Measurements from ENCODE around the gene HYOU1. TPM values are rescaled to one million over a fixed set of nuclear protein-coding genes. Genes with fewer than 3 reads are reported as not detected.
"Not testable (repeated sequence)": the region's sequence is repeated elsewhere in the genome, so short reads cannot be mapped to it uniquely, and the experiment has no call there.

The HYOU1 gene
- total RNA-seq, 2 experiments from 2014 or later = 76.5 to 81.4 TPM

DNA sequence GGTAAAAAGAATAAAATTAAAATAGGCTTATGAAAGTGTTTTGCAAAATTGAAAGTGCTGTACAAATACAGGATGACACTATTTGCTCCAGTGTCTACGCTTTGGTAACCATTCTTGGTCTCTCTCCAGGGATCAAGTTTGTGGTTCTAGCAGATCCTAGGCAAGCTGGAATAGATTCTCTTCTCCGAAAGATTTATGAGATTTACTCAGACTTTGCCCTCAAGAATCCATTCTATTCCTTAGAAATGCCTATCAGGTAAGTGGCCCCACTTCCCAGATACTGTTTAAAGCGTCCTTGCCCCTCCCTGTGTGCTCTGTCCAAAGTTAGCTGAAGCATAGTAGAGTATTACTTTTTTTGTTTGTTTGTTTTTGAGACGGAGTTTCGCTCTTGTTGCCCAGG, 35.4 kb downstream of the HYOU1 start:
- H3K9me3 Mint-ChIP-seq = no peaks in the 10 kb centered on the region
- H3K27ac Mint-ChIP-seq = peak overlapping the region; percentile 62
- H3K9me3 ChIP-seq (ENCODE audit: control insufficient read depth in 1 of 2, insufficient read depth in 1 of 2, low read length in 2 of 2) = peaks cover 0 to 3% of the 10 kb centered on the region in 2 experiments
- TF ChIP-seq, protein P1, sequence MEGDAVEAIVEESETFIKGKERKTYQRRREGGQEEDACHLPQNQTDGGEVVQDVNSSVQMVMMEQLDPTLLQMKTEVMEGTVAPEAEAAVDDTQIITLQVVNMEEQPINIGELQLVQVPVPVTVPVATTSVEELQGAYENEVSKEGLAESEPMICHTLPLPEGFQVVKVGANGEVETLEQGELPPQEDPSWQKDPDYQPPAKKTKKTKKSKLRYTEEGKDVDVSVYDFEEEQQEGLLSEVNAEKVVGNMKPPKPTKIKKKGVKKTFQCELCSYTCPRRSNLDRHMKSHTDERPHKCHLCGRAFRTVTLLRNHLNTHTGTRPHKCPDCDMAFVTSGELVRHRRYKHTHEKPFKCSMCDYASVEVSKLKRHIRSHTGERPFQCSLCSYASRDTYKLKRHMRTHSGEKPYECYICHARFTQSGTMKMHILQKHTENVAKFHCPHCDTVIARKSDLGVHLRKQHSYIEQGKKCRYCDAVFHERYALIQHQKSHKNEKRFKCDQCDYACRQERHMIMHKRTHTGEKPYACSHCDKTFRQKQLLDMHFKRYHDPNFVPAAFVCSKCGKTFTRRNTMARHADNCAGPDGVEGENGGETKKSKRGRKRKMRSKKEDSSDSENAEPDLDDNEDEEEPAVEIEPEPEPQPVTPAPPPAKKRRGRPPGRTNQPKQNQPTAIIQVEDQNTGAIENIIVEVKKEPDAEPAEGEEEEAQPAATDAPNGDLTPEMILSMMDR (IDR thresholded peaks at IDR 0.05) = no peak
- ChIA-PET POLR2A (interaction anchor here (4.8 kb wide), 1 partner anchor 8 kb away, joined by 94 read pairs; the partner anchor contains the start of gene SLC37A4), CTCF (interaction anchor here (1.0 kb wide), 1 partner anchor 44 kb away, joined by 3 read pairs; no protein-coding TSS in a partner anchor)
- peaks cover 70% of the 10 kb centered on the region for H3K4me1 Mint-ChIP-seq (ENCODE audit: low read depth)
- H3K27me3 Mint-ChIP-seq = no peaks in the 10 kb centered on the region
- H3K4me3 ChIP-seq (ENCODE audit: low read length) = no peak overlapping the region
- H3K4me1 ChIP-seq (ENCODE audit: insufficient read depth, low read length) = peaks cover 54% of the 10 kb centered on the region
- DNase-seq (no peak), ATAC-seq (ENCODE audit: poor library complexity) (no peak)
- no peaks in the 10 kb centered on the region for H3K27me3 ChIP-seq (ENCODE audit: control insufficient read depth in 1 of 2, insufficient read depth in 2 of 2, low read length in 2 of 2)
- peaks cover 87% of the 10 kb centered on the region for H3K36me3 Mint-ChIP-seq (ENCODE audit: low read depth)
- H3K36me3 ChIP-seq (ENCODE audit: insufficient read depth, low read length) = peaks cover 64% of the 10 kb centered on the region
- intact Hi-C loops (cut with DNase I, micrococcal nuclease) = no loop called here
- H3K27ac ChIP-seq (ENCODE audit: low read depth in 1 of 2, low read length in 2 of 2) = no peak overlapping the region
- H3K4me3 Mint-ChIP-seq = peak overlapping the region; percentile 70

- peaks cover 65% of the 10 kb centered on the region for H3K36me3 ChIP-seq (ENCODE audit: insufficient read depth, low read length)
- peaks cover 95% of the 10 kb centered on the region for H3K36me3 Mint-ChIP-seq (ENCODE audit: low read depth)
- peaks cover 0 to 3% of the 10 kb centered on the region in 2 experiments for H3K9me3 ChIP-seq (ENCODE audit: control insufficient read depth in 1 of 2, insufficient read depth in 1 of 2, low read length in 2 of 2)
- no peak for DNase-seq
- TF ChIP-seq, protein P1 (IDR thresholded peaks at IDR 0.05) = no peak
- peak overlapping the region; percentile 100 for H3K4me3 Mint-ChIP-seq
- no peaks in the 10 kb centered on the region for H3K9me3 Mint-ChIP-seq
- peak overlapping the region; percentile 99 for H3K27ac Mint-ChIP-seq
- POLR2A ChIA-PET = interaction anchor here (1.0 to 4.9 kb wide), 9 partner anchors 9 to 125 kb away, joined by 3 to 94 read pairs (median 14); partner anchors contain the start of genes C2CD2L, CENATAC, DPAGT1 and HYOU1
- H3K4me1 Mint-ChIP-seq (ENCODE audit: low read depth) = peaks cover 78% of the 10 kb centered on the region
- H3K27me3 Mint-ChIP-seq = no peaks in the 10 kb centered on the region
- peak overlapping the region; percentile 63 for H3K4me3 ChIP-seq (ENCODE audit: low read length)
- ATAC-seq (ENCODE audit: poor library complexity) = no peak
- intact Hi-C loops (cut with DNase I, micrococcal nuclease) = loop anchor here (2.0 to 5.0 kb wide), 3 partner anchors 47 to 177 kb away; partner anchors contain the start of genes DPAGT1 (in 2 of the 2) and VPS11 (in 2 of the 2)
- H3K27me3 ChIP-seq (ENCODE audit: control insufficient read depth in 1 of 2, insufficient read depth in 2 of 2, low read length in 2 of 2) = no peaks in the 10 kb centered on the region
- peak overlapping the region in 1 of 2 donors; percentile 36 for H3K27ac ChIP-seq (ENCODE audit: low read depth in 1 of 2, low read length in 2 of 2)
- peaks cover 63% of the 10 kb centered on the region for H3K4me1 ChIP-seq (ENCODE audit: insufficient read depth, low read length)
- CTCF ChIA-PET = interaction anchor here (1.4 to 2.4 kb wide), 2 partner anchors 10 to 36 kb away, joined by 4 to 13 read pairs; partner anchors contain the start of gene SLC37A4
These were observed 37.0 kb downstream of the HYOU1 start for GRCh38 chr11:119019996-119020395.

- Mint-ChIP-seq H3K4me1 (ENCODE audit: low read depth) (peaks cover 62% of the 10 kb centered on the region), H3K27me3 (no peaks in the 10 kb centered on the region)
These were observed 38.7 kb downstream of the HYOU1 start, which contains the start of the genes RPS25 and TRAPPC4 for GRCh38 chr11:119018074-119018938. Gene RPS25, minus strand, starts transcription at chr11:119018343. Its CDS starts 59 bp downstream, at chr11:119018284. Gene TRAPPC4, plus strand, starts transcription at chr11:119018766. Its CDS starts 30 bp downstream, at chr11:119018796.

DNA sequence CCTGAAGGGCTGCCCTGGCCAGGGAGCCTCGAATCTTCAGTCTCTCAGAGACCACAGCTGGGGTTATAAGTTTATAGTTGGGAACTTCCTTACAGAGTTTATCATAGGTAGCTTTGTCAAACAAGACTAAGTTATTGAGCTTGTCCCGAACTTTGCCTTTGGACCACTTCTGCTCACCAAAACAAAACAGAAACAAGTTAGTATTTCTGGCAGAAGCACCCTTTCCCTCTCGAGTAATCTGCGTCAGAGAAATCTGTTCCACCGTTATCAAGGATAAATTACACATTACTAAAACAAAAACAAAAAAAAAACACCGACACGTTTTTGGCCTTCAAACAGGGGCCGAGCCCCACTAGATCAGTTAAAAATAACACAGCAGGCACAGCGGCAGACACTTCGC, 39.6 kb downstream of the HYOU1 start:
- Mint-ChIP-seq H3K4me3 (peak overlapping the region; percentile 100), H3K27ac (peak overlapping the region; percentile 99), H3K4me1 (ENCODE audit: low read depth) (peaks cover 67% of the 10 kb centered on the region), H3K36me3 (ENCODE audit: low read depth) (peaks cover 95% of the 10 kb centered on the region)
- ChIA-PET POLR2A (interaction anchor here (0.6 to 4.9 kb wide), 9 partner anchors 10 to 445 kb away, joined by 3 to 74 read pairs (median 4); partner anchors contain the start of genes ARCN1 and CENATAC), CTCF (interaction anchor here (2.3 kb wide), 1 partner anchor 21 kb away, joined by 7 read pairs; no protein-coding TSS in a partner anchor)
- H3K27me3 ChIP-seq (ENCODE audit: control insufficient read depth in 1 of 2, insufficient read depth in 2 of 2, low read length in 2 of 2); H3K27me3 Mint-ChIP-seq; H3K9me3 ChIP-seq (ENCODE audit: control insufficient read depth in 1 of 2, insufficient read depth in 1 of 2, low read length in 2 of 2); H3K9me3 Mint-ChIP-seq; ATAC-seq (ENCODE audit: poor library complexity): not testable (repeated sequence)
- peak in 1 of 14 experiments; percentile 30 for DNase-seq
- H3K4me3 ChIP-seq (ENCODE audit: low read length) = peak overlapping the region; percentile 63
- H3K36me3 ChIP-seq (ENCODE audit: insufficient read depth, low read length) = peaks cover 61% of the 10 kb centered on the region
- H3K4me1 ChIP-seq (ENCODE audit: insufficient read depth, low read length) = peaks cover 55% of the 10 kb centered on the region
- H3K27ac ChIP-seq (ENCODE audit: low read depth in 1 of 2, low read length in 2 of 2) = peak overlapping the region; percentile 93
- intact Hi-C loops (cut with DNase I, micrococcal nuclease) = loop anchor here in 1 of 2 experiments (5.0 kb wide), 1 partner anchor 180 kb away; no protein-coding TSS in a partner anchor

More at GRCh38 chr11:119018074-119018938, 38.7 kb downstream of the HYOU1 start, which contains the start of the genes RPS25 and TRAPPC4:
- ChIA-PET POLR2A (interaction anchor here (0.5 to 4.9 kb wide), 36 partner anchors 10 to 446 kb away, joined by 3 to 94 read pairs (median 4); partner anchors contain the start of genes ARCN1, C2CD2L, CBL and CENATAC), CTCF (interaction anchor here (0.9 to 2.4 kb wide), 5 partner anchors 10 to 47 kb away, joined by 3 to 13 read pairs (median 4); partner anchors contain the start of gene SLC37A4)
- Histone ChIP-seq H3K27me3 (ENCODE audit: control insufficient read depth in 1 of 2, insufficient read depth in 2 of 2, low read length in 2 of 2) (no peaks in the 10 kb centered on the region), H3K36me3 (ENCODE audit: insufficient read depth, low read length) (peaks cover 62% of the 10 kb centered on the region), H3K4me3 (ENCODE audit: low read length) (peak within 1 kb of the TSS; percentile 63), H3K4me1 (ENCODE audit: insufficient read depth, low read length) (peaks cover 58% of the 10 kb centered on the region), H3K27ac (ENCODE audit: low read depth in 1 of 2, low read length in 2 of 2) (peak within 1 kb of the TSS; percentile 93), H3K9me3 (ENCODE audit: control insufficient read depth in 1 of 2, insufficient read depth in 1 of 2, low read length in 2 of 2) (peaks cover 0 to 3% of the 10 kb centered on the region in 2 experiments)
- no peaks in the 10 kb centered on the region for H3K9me3 Mint-ChIP-seq
- intact Hi-C loops (cut with DNase I, micrococcal nuclease) = loop anchor here (1.0 to 5.0 kb wide), 6 partner anchors 12 to 179 kb away; partner anchors contain the start of genes CENATAC (in 2 of the 2), DPAGT1 (in 2 of the 2), SLC37A4 (in 2 of the 2) and VPS11 (in 2 of the 2)
- H3K27ac Mint-ChIP-seq = peak within 1 kb of the TSS; percentile 99
- TF ChIP-seq, protein P1 (IDR thresholded peaks at IDR 0.05) = no peak
- DNase-seq (peak; percentile 92 to 99 (median 94)), ATAC-seq (ENCODE audit: poor library complexity) (peak; percentile 83)
- H3K4me3 Mint-ChIP-seq = peak within 1 kb of the TSS; percentile 100
- peaks cover 94% of the 10 kb centered on the region for H3K36me3 Mint-ChIP-seq (ENCODE audit: low read depth)
